H9 (cell line): ENCODE results near the gene CERS6. TPM values are rescaled to one million over a fixed set of nuclear protein-coding genes. Genes with fewer than 3 reads are reported as not detected.
A peak's percentile ranks its signal among the peaks of the same experiment; 100 is the strongest.

Source experiments
- DNase-seq: peaks from one replicate; pipeline ENCODE4 v3.0.0-alpha.2; 2017
- H2AFZ ChIP-seq: one replicate; pipeline ENCODE4 v1.6.1; 2013; ENCODE audit warnings: mild to moderate bottlenecking, low read length, control low read depth, moderate library complexity
- H2AK5ac ChIP-seq: 2 replicates; pipeline ENCODE4 v1.6.1; 2013; ENCODE audit warnings: low read length, control low read depth, mixed read lengths; ENCODE audit not compliant: insufficient read length
- H2BK120ac ChIP-seq: one replicate; pipeline ENCODE4 v1.6.1; 2013; ENCODE audit warnings: low read depth, mild to moderate bottlenecking, low read length, control low read depth, inconsistent platforms; ENCODE audit not compliant: poor library complexity, severe bottlenecking
- H2BK12ac ChIP-seq: 2 replicates; pipeline ENCODE4 v1.6.1; 2013; ENCODE audit warnings: low read length, control low read depth, mixed read lengths, low read depth; ENCODE audit not compliant: insufficient read length
- H2BK15ac ChIP-seq: 2 replicates; pipeline ENCODE4 v1.6.1; 2013; ENCODE audit warnings: low read depth, low read length, control low read depth
- H2BK20ac ChIP-seq: one replicate; pipeline ENCODE4 v1.6.1; 2013; ENCODE audit warnings: low read depth, mild to moderate bottlenecking, low read length, control low read depth, inconsistent platforms; ENCODE audit not compliant: poor library complexity, severe bottlenecking
- H2BK5ac ChIP-seq: 2 replicates; pipeline ENCODE4 v1.6.1; 2013; ENCODE audit warnings: low read length, control low read depth, mixed read lengths; ENCODE audit not compliant: insufficient read length
- H3K14ac ChIP-seq: 2 replicates; pipeline ENCODE4 v1.6.1; 2013; ENCODE audit warnings: low read length, control low read depth; ENCODE audit not compliant: insufficient read depth
- H3K18ac ChIP-seq: 2 replicates; pipeline ENCODE4 v1.6.1; 2013; ENCODE audit warnings: low read depth, mild to moderate bottlenecking, mixed read lengths, low read length, control low read depth; ENCODE audit not compliant: insufficient read length
- H3K23ac ChIP-seq: 2 replicates; pipeline ENCODE4 v1.6.1; 2013; ENCODE audit warnings: low read length, control low read depth, mixed read lengths, low read depth; ENCODE audit not compliant: insufficient read length
- H3K23me2 ChIP-seq: 2 replicates; pipeline ENCODE4 v1.6.1; 2013; ENCODE audit warnings: low read depth, mild to moderate bottlenecking, mixed read lengths, low read length, control low read depth; ENCODE audit not compliant: insufficient read length, poor library complexity, severe bottlenecking
- H3K27ac ChIP-seq: 2 replicates; pipeline ENCODE4 v1.5.1; 2013; ENCODE audit warnings: low read length, control low read depth, mixed read lengths, low read depth; ENCODE audit not compliant: insufficient read length
- H3K27me3 ChIP-seq: 2 replicates; pipeline ENCODE4 v1.6.1; 2013; ENCODE audit warnings: low read length, control low read depth, inconsistent platforms; ENCODE audit not compliant: insufficient read depth
- H3K4ac ChIP-seq: 2 replicates; pipeline ENCODE4 v1.6.1; 2013; ENCODE audit warnings: low read depth, mild to moderate bottlenecking, control low read depth, inconsistent platforms, low read length, moderate library complexity
- H3K4me1 ChIP-seq: 2 replicates; pipeline ENCODE4 v1.6.1; 2013; ENCODE audit warnings: low read length, control low read depth, inconsistent platforms; ENCODE audit not compliant: insufficient read depth
- H3K4me2 ChIP-seq: 2 replicates; pipeline ENCODE4 v1.6.1; 2013; ENCODE audit warnings: low read length, control low read depth, mixed read lengths; ENCODE audit not compliant: insufficient read length, insufficient read depth
- H3K56ac ChIP-seq: 2 replicates; pipeline ENCODE4 v1.6.1; 2013; ENCODE audit warnings: low read depth, mild to moderate bottlenecking, mixed read lengths, low read length, control low read depth; ENCODE audit not compliant: insufficient read length
- H3K79me1 ChIP-seq: 2 replicates; pipeline ENCODE4 v1.6.1; 2013; ENCODE audit warnings: low read depth, mild to moderate bottlenecking, moderate library complexity, low read length, control low read depth, inconsistent platforms; ENCODE audit not compliant: insufficient read depth, poor library complexity, severe bottlenecking
- H3K79me2 ChIP-seq: 2 replicates; pipeline ENCODE4 v1.6.1; 2013; ENCODE audit warnings: low read length, control low read depth, inconsistent platforms; ENCODE audit not compliant: insufficient read depth
- H3K9ac ChIP-seq: 2 replicates; pipeline ENCODE4 v1.6.1; 2013; ENCODE audit warnings: low read length, control low read depth, mixed read lengths; ENCODE audit not compliant: insufficient read length; ENCODE audit errors: extremely low read depth
- H3K9me3 ChIP-seq: one replicate; pipeline ENCODE4 v1.6.1; 2013; ENCODE audit warnings: low read depth, low read length, inconsistent platforms; ENCODE audit not compliant: control insufficient read depth
- H3T11ph ChIP-seq: one replicate; pipeline ENCODE4 v1.6.1; 2013; ENCODE audit warnings: mild to moderate bottlenecking, low read length, control low read depth, inconsistent platforms
- H4K20me1 ChIP-seq: one replicate; pipeline ENCODE4 v1.6.1; 2013; ENCODE audit not compliant: control insufficient read depth, insufficient read length, insufficient read depth
- H4K5ac ChIP-seq: 2 replicates; pipeline ENCODE4 v1.6.1; 2013; ENCODE audit warnings: low read depth, mild to moderate bottlenecking, mixed read lengths, low read length, control low read depth; ENCODE audit not compliant: insufficient read length
- H4K8ac ChIP-seq: replicated peaks from 2 replicates; pipeline ENCODE4 v1.6.1; 2013; ENCODE audit warnings: low read length, control low read depth, mixed read lengths, low read depth; ENCODE audit not compliant: insufficient read length
- H4K91ac ChIP-seq: 2 replicates; pipeline ENCODE4 v1.6.1; 2013; ENCODE audit warnings: low read depth, mild to moderate bottlenecking, moderate library complexity, mixed read lengths, low read length, control low read depth; ENCODE audit not compliant: insufficient read length
- H3K27ac Mint-ChIP-seq, 3 experiments: 2 replicates in 2 of 3; 3 replicates in 1 of 3; pipeline ENCODE4 v1.8.0; 2020 to 2021; ENCODE audit warnings: mixed read lengths in 3 of 3, mild to moderate bottlenecking in 1 of 3, moderate library complexity in 1 of 3
- H3K27me3 Mint-ChIP-seq: 2 replicates; pipeline ENCODE4 v1.8.0; 2021; ENCODE audit warnings: low read depth, mild to moderate bottlenecking, moderate library complexity, mixed read lengths
- H3K36me3 Mint-ChIP-seq, 3 experiments: 2 replicates in 2 of 3; 3 replicates in 1 of 3; pipeline ENCODE4 v1.8.0; 2020 to 2021; ENCODE audit warnings: low read depth in 3 of 3, mixed read lengths in 3 of 3; ENCODE audit not compliant: insufficient read depth in 1 of 3
- H3K4me1 Mint-ChIP-seq, 2 experiments: 2 replicates each; pipeline ENCODE4 v1.8.0; 2020; ENCODE audit warnings: mixed read lengths in 2 of 2
- H3K4me3 Mint-ChIP-seq, 2 experiments: 2 replicates in 1 of 2; 3 replicates in 1 of 2; pipeline ENCODE4 v1.8.0; 2020 to 2021; ENCODE audit warnings: mild to moderate bottlenecking in 2 of 2, mixed read lengths in 2 of 2, moderate library complexity in 1 of 2
- H3K9me3 Mint-ChIP-seq, 2 experiments: 2 replicates in 1 of 2; 3 replicates in 1 of 2; pipeline ENCODE4 v1.8.0; 2020; ENCODE audit warnings: mild to moderate bottlenecking in 2 of 2, mixed read lengths in 2 of 2, moderate library complexity in 1 of 2
- WGBS: extraction: QIAGEN DNeasy Blood & Tissue Kit; methylation state at CpG from one replicate; pipeline ENCODE4 v1.1.7; 2013; ENCODE audit warnings: missing lambda C conversion rate, low lambda C conversion rate, mixed read lengths; ENCODE audit not compliant: insufficient read length; ENCODE audit errors: extremely low coverage; 5-methylcytosine and 5-hydroxymethylcytosine counted together
- total RNA-seq: library from RNA; stranded (reverse); gene quantifications from 2 replicates; pipeline ENCODE4 v1.2.1, GENCODE V29; 2021
- TF ChIP-seq, protein P1 (sequence below): fragments of 200-600 bp; sonication (generic); conservative IDR thresholded peaks from 3 replicates; pipeline ENCODE4 v1.8.0; 2021; ENCODE audit warnings: antibody characterized with exemption, mild to moderate bottlenecking

CERS6 gene
- total RNA-seq, 1 experiment from 2014 or later, result 17.7 TPM

DNA sequence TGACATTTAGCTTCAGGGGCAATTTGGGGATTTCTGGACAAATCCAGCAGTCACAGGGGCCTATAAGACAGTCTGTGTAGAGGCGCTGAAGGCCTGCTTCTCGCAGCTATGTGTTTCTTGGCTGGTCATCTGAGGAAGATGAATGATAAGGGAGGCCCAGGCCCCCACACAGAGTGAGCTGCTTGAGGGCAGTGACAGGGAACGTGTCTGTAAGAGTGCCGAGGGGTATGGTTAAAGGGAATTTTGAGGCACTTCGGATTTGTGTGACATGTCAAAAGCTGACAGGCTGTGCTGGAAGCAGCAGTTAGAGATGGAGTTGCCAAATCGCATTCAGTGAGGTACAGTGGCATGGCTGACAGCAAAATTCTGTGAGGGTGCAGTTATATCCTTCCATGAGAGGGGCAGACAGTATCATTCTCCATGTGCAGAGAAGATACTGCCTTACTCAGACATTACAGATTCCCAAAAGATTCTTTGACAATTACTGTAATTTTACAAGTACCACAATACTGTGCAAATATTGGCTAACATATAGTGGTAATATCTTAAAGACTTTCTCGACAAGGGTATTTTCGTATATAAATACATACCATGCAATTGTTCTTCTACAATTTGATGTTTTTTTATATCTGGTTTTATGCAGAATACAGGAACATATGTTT, 74.0 kb downstream of the CERS6 start:
- peak overlapping the region in 2 of 3 experiments; percentile 17 to 30; a peak in 2 of 7 replicates for H3K27ac Mint-ChIP-seq
- no peaks in the 10 kb centered on the region for H4K20me1 ChIP-seq
- no peaks in the 10 kb centered on the region for H3K27me3 Mint-ChIP-seq
- TF ChIP-seq, protein P1, sequence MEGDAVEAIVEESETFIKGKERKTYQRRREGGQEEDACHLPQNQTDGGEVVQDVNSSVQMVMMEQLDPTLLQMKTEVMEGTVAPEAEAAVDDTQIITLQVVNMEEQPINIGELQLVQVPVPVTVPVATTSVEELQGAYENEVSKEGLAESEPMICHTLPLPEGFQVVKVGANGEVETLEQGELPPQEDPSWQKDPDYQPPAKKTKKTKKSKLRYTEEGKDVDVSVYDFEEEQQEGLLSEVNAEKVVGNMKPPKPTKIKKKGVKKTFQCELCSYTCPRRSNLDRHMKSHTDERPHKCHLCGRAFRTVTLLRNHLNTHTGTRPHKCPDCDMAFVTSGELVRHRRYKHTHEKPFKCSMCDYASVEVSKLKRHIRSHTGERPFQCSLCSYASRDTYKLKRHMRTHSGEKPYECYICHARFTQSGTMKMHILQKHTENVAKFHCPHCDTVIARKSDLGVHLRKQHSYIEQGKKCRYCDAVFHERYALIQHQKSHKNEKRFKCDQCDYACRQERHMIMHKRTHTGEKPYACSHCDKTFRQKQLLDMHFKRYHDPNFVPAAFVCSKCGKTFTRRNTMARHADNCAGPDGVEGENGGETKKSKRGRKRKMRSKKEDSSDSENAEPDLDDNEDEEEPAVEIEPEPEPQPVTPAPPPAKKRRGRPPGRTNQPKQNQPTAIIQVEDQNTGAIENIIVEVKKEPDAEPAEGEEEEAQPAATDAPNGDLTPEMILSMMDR, result no peak
- no peak overlapping the region for H3K4me3 Mint-ChIP-seq
- no peak overlapping the region for H4K5ac ChIP-seq
- H4K8ac ChIP-seq, result no peak overlapping the region
- H3K27me3 ChIP-seq, result no peaks in the 10 kb centered on the region
- H3K79me2 ChIP-seq, result peaks cover 4% of the 10 kb centered on the region; the same call in 1 of the 2 replicates
- H3K4me2 ChIP-seq, result no peak overlapping the region
- no peak overlapping the region for H3T11ph ChIP-seq
- H3K14ac ChIP-seq, result no peak overlapping the region
- no CpG with 5 or more reads among the region's 8 CpGs for WGBS
- no peak overlapping the region for H3K56ac ChIP-seq
- no peak overlapping the region for H3K23ac ChIP-seq
- no peak overlapping the region for H2BK20ac ChIP-seq
- H3K23me2 ChIP-seq, result no peaks in the 10 kb centered on the region
- H2BK12ac ChIP-seq, result no peak overlapping the region
- H3K36me3 Mint-ChIP-seq, result peaks cover 0 to 10% (median 10%) of the 10 kb centered on the region in 3 experiments; a peak in 3 of 7 replicates
- no peaks in the 10 kb centered on the region for H3K9me3 ChIP-seq
- H4K91ac ChIP-seq, result no peak overlapping the region
- peaks cover 2% of the 10 kb centered on the region; the same call in 1 of the 2 replicates for H3K4me1 ChIP-seq
- peaks cover 44 to 46% of the 10 kb centered on the region in 2 experiments for H3K4me1 Mint-ChIP-seq
- no peak overlapping the region for H2BK120ac ChIP-seq
- H3K9ac ChIP-seq, result no peak overlapping the region
- no peak overlapping the region for H2AK5ac ChIP-seq
- peaks cover 4% of the 10 kb centered on the region for H3K79me1 ChIP-seq
- H2AFZ ChIP-seq, result no peak overlapping the region
- H3K4ac ChIP-seq, result no peak overlapping the region
- H2BK15ac ChIP-seq, result no peak overlapping the region
- H3K9me3 Mint-ChIP-seq, result peaks cover 0 to 2% of the 10 kb centered on the region in 2 experiments; a peak in 2 of 5 replicates
- H2BK5ac ChIP-seq, result no peak overlapping the region
- no peak for DNase-seq
- H3K18ac ChIP-seq, result no peak overlapping the region
- H3K27ac ChIP-seq, result no peak overlapping the region
